Measurements from ENCODE around the gene SEMA6C.

- TF ChIP-seq CTCF (IDR thresholded peaks at IDR 0.05) (no peak), POLR2A (IDR thresholded peaks at IDR 0.05) (no peak)
These were observed 10.7 kb upstream of the SEMA6C start for GRCh38 chr1:151157067-151157531.

All from esophagus squamous epithelium (tissue), 4 donors.